ENCODE measurements around the gene LYSMD4.
A peak's percentile ranks its signal among the peaks of the same experiment; 100 is the strongest.

LYSMD4 gene

GRCh38 chr15:99731336-99732123 is 1.7 kb downstream of the LYSMD4 start:
- no peak for DNase-seq

- DNase-seq = peak; percentile 13
These were observed 3.3 kb downstream of the LYSMD4 start for GRCh38 chr15:99729920-99730319.

GRCh38 chr15:99729327-99729726 is 3.9 kb downstream of the LYSMD4 start:
- no peak for DNase-seq

GRCh38 chr15:99728916-99729315 is 4.3 kb downstream of the LYSMD4 start:
- DNase-seq = no peak

GRCh38 chr15:99727733-99728132 is 5.5 kb downstream of the LYSMD4 start:
- no peak for DNase-seq

- no peak for DNase-seq
These were observed 5.9 kb downstream of the LYSMD4 start for GRCh38 chr15:99727330-99727729.

GRCh38 chr15:99726333-99726732 is 6.9 kb downstream of the LYSMD4 start:
- no peak for DNase-seq

- DNase-seq = no peak
These were observed 10.8 kb downstream of the LYSMD4 start for GRCh38 chr15:99722406-99722805.

GRCh38 chr15:99721896-99722295 is 11.3 kb downstream of the LYSMD4 start:
- no peak for DNase-seq

GRCh38 chr15:99721104-99721778 is 12.0 kb downstream of the LYSMD4 start:
- DNase-seq = no peak

- no peak for DNase-seq
These were observed 12.7 kb downstream of the LYSMD4 start for GRCh38 chr15:99720533-99720932.

- no peak for DNase-seq
These were observed 14.1 kb downstream of the LYSMD4 start for GRCh38 chr15:99719096-99719541.

- DNase-seq = no peak
These were observed 14.8 kb downstream of the LYSMD4 start for GRCh38 chr15:99718421-99718820.

GRCh38 chr15:99717161-99718009 is 15.9 kb downstream of the LYSMD4 start:
- DNase-seq = no peak

GRCh38 chr15:99716540-99717095 is 16.6 kb downstream of the LYSMD4 start:
- DNase-seq = no peak

GRCh38 chr15:99712415-99712814 is 20.8 kb downstream of the LYSMD4 start:
- no peak for DNase-seq

- DNase-seq = no peak
These were observed 21.6 kb downstream of the LYSMD4 start for GRCh38 chr15:99711625-99712024.

GRCh38 chr15:99709243-99709986 is 23.8 kb downstream of the LYSMD4 start:
- no peak for DNase-seq

GRCh38 chr15:99708563-99708962 is 24.7 kb downstream of the LYSMD4 start:
- no peak for DNase-seq

GRCh38 chr15:99707473-99708270 is 25.6 kb downstream of the LYSMD4 start:
- DNase-seq = no peak

GRCh38 chr15:99706557-99707303 is 26.5 kb downstream of the LYSMD4 start:
- DNase-seq = no peak

Measured in RPMI8226 (cell line).